Calu3 (cell line): ENCODE data around the gene KCNH4. TPM values are rescaled to one million over a fixed set of nuclear protein-coding genes. Genes with fewer than 3 reads are reported as not detected.

Source experiments
- BruUV-seq: library from RNA; stranded (reverse); fragments of 400-500 nt; replicated peaks from 2 replicates; lab custom pipeline; 2021; lab: Mats Ljungman, UMichigan
- CTCF ChIA-PET: fragments of 300-600 bp; sonication (Branson Sonifier 250); formaldehyde crosslinking; loops from one replicate; lab custom pipeline; 2022; ENCODE audit warnings: antibody characterized with exemption; lab: Charles Lee
- DNase-seq: peaks from one replicate; pipeline ENCODE4 v3.0.0; 2022
- H3K27ac Mint-ChIP-seq: one replicate; pipeline ENCODE4 v1.8.0; 2022; ENCODE audit warnings: mixed read lengths; ENCODE audit not compliant: unreplicated experiment
- H3K27me3 Mint-ChIP-seq: one replicate; pipeline ENCODE4 v1.8.0; 2022; ENCODE audit warnings: mixed read lengths; ENCODE audit not compliant: unreplicated experiment
- H3K36me3 Mint-ChIP-seq: one replicate; pipeline ENCODE4 v1.8.0; 2022; ENCODE audit warnings: mild to moderate bottlenecking, moderate library complexity, mixed read lengths; ENCODE audit not compliant: insufficient read depth, unreplicated experiment
- H3K4me1 Mint-ChIP-seq: one replicate; pipeline ENCODE4 v1.8.0; 2022; ENCODE audit warnings: mild to moderate bottlenecking, low read depth, mixed read lengths; ENCODE audit not compliant: unreplicated experiment
- H3K4me3 Mint-ChIP-seq: one replicate; pipeline ENCODE4 v1.8.0; 2022; ENCODE audit warnings: mild to moderate bottlenecking, low read depth, moderate library complexity, mixed read lengths; ENCODE audit not compliant: unreplicated experiment
- H3K9me3 Mint-ChIP-seq: one replicate; pipeline ENCODE4 v1.8.0; 2022; ENCODE audit warnings: low read depth, mixed read lengths; ENCODE audit not compliant: unreplicated experiment
- intact Hi-C: fragments of 100-400 bp; cut with micrococcal nuclease; formaldehyde crosslinking; loops from one replicate; pipeline ENCODE4 v1.10.0; 2022; ENCODE audit not compliant: unreplicated experiment
- total RNA-seq: library from RNA; stranded (reverse); gene quantifications from 2 replicates; pipeline ENCODE4 v1.2.3, GENCODE V29; 2022
- TF ChIP-seq, protein P1 (sequence below): fragments of 200-600 bp; IDR thresholded peaks from one replicate; pipeline ENCODE4 v1.8.0; 2022; ENCODE audit warnings: antibody characterized with exemption; ENCODE audit not compliant: unreplicated experiment

Gene KCNH4
- total RNA-seq, 1 experiment from 2014 or later: not detected

DNA sequence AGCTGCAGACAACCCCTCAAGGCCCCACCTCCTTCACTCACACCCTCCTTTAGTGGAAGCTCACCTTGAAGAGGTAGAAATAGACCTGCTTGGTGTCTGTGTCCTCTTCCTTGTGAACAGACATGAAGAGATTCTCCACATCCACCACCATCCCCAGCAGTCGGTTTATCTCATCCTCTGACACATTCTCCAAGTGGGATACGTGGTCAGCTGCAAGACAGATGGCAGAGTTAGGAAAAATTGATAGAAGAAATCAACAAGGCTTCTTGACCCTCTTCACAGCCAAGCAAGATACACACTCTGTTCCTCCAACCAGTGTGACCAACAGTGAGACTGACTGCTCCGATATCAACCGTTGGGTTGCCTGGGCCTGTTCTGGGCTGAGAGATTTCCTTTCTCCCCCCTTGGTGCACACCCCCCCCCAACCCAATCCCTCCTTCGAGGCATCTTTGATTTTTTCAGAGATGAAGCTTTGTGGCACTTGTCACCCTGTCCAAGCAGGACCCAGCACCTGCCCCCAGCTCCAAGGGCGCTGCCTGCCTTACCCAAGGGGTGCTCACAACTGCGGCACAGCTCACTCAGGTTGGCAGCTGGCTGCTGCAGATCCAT, 60.7 kb downstream of the KCNH4 start:
- CTCF ChIA-PET: interaction anchor here (0.6 to 1.3 kb wide), 10 partner anchors 14 to 1962 kb away, joined by 3 to 11 read pairs (median 4); no protein-coding TSS in a partner anchor
- TF ChIP-seq, protein P1, sequence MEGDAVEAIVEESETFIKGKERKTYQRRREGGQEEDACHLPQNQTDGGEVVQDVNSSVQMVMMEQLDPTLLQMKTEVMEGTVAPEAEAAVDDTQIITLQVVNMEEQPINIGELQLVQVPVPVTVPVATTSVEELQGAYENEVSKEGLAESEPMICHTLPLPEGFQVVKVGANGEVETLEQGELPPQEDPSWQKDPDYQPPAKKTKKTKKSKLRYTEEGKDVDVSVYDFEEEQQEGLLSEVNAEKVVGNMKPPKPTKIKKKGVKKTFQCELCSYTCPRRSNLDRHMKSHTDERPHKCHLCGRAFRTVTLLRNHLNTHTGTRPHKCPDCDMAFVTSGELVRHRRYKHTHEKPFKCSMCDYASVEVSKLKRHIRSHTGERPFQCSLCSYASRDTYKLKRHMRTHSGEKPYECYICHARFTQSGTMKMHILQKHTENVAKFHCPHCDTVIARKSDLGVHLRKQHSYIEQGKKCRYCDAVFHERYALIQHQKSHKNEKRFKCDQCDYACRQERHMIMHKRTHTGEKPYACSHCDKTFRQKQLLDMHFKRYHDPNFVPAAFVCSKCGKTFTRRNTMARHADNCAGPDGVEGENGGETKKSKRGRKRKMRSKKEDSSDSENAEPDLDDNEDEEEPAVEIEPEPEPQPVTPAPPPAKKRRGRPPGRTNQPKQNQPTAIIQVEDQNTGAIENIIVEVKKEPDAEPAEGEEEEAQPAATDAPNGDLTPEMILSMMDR: no peak
- Mint-ChIP-seq H3K4me3 (peak overlapping the region; percentile 59), H3K27me3 (no peaks in the 10 kb centered on the region), H3K9me3 (no peaks in the 10 kb centered on the region), H3K36me3 (peaks cover 86% of the 10 kb centered on the region), H3K27ac (no peak overlapping the region), H3K4me1 (peaks cover 9% of the 10 kb centered on the region)
- no peak for DNase-seq
- intact Hi-C loops: no loop called here
- BruUV-seq: no TSS peak

DNA sequence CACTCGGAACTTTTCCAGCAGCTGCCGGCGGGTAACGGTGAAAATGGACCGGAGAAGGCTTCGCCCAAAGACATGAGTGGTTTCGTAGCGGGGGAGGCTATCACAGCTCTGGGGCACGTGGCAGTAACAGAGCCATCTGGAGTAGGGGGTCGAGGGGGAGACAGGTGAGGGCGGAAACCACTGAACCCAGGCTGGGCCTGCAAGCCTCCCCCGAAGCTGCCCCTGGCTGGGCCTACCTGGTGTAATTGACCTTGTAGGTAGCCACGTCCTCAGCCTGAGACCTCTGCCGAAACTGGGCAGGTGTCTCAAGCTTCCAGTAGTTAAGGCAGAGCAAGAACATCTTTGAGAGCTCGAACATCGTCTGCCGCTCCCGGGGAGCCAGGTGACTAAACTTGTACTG, 61.6 kb downstream of the KCNH4 start:
- no peak for DNase-seq
- no peak overlapping the region for H3K4me3 Mint-ChIP-seq
- intact Hi-C loops: loop anchor here (5.0 to 10.0 kb wide), 2 partner anchors 52 to 286 kb away; no protein-coding TSS in a partner anchor

DNA sequence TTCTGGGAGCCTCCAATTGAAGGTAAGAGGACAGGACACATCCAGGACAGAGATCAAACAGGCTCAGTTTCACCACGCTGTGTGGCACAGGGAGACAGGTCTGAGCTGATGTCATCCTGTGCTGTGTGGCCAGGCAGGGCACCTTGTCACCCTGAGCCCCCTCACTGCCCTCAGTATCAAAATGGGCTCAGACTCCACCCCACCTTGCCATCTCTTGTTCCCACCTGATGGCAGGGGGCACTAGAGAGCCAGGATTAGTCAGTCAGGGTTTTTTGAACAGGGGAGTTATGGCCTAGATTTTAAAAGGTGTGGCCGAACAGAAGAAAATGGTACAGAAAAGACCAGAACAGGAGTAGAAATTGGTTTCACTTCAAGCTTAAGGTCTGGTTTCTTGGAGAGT, 62.4 kb downstream of the KCNH4 start:
- no peaks in the 10 kb centered on the region for H3K9me3 Mint-ChIP-seq
- intact Hi-C loops: loop anchor here (5.0 to 10.0 kb wide), 2 partner anchors 51 to 286 kb away; no protein-coding TSS in a partner anchor
- H3K36me3 Mint-ChIP-seq: peaks cover 88% of the 10 kb centered on the region
- H3K27me3 Mint-ChIP-seq: no peaks in the 10 kb centered on the region
- H3K4me3 Mint-ChIP-seq: no peak overlapping the region
- H3K27ac Mint-ChIP-seq: no peak overlapping the region
- TF ChIP-seq, protein P1: peak; percentile 57
- peaks cover 9% of the 10 kb centered on the region for H3K4me1 Mint-ChIP-seq
- BruUV-seq: no TSS peak
- DNase-seq: peak; percentile 75
- CTCF ChIA-PET: interaction anchor here (0.9 to 4.7 kb wide), 4 partner anchors 53 to 155 kb away, joined by 3 to 15 read pairs (median 4); partner anchors contain the start of gene DNAJC7

More for the DNA sequence above, 61.6 kb downstream of the KCNH4 start:
- TF ChIP-seq, protein P1: no peak
- BruUV-seq: TSS peak; percentile 54
- CTCF ChIA-PET: interaction anchor here (0.5 to 4.7 kb wide), 3 partner anchors 94 to 186 kb away, joined by 3 to 15 read pairs (median 4); no protein-coding TSS in a partner anchor
- peaks cover 9% of the 10 kb centered on the region for H3K4me1 Mint-ChIP-seq
- no peak overlapping the region for H3K27ac Mint-ChIP-seq
- no peaks in the 10 kb centered on the region for H3K27me3 Mint-ChIP-seq
- no peaks in the 10 kb centered on the region for H3K9me3 Mint-ChIP-seq
- peaks cover 86% of the 10 kb centered on the region for H3K36me3 Mint-ChIP-seq

DNA sequence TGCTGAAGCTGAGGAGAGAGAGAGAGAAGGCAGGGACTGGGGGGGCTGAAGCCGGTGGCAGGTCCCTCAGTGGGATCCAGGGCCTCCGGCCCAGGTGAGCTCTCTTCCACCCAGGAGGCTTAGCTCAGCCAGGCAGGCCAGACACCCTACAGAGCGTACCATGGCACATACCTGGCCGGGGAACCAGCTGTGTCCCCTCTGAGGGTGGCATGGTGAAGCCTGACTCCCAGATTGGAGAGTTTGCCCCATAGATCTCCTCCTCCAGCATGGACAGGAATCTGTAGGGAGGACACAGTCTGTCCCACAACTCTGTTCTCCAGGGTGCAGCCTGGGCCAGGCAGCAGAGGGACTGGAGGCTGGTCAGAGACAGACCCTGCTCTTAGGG, 62.8 kb downstream of the KCNH4 start:
- intact Hi-C loops: loop anchor here (5.0 to 10.0 kb wide), 2 partner anchors 51 to 287 kb away; no protein-coding TSS in a partner anchor
- no TSS peak for BruUV-seq
- Mint-ChIP-seq H3K36me3 (peaks cover 88% of the 10 kb centered on the region), H3K27me3 (no peaks in the 10 kb centered on the region), H3K4me1 (peaks cover 9% of the 10 kb centered on the region), H3K27ac (no peak overlapping the region), H3K9me3 (no peaks in the 10 kb centered on the region), H3K4me3 (no peak overlapping the region)
- CTCF ChIA-PET: interaction anchor here (1.4 to 4.7 kb wide), 3 partner anchors 53 to 101 kb away, joined by 3 to 15 read pairs (median 4); partner anchors contain the start of gene DNAJC7
- DNase-seq: no peak
- TF ChIP-seq, protein P1: no peak
